ENCODE measurements around the gene PFKFB2. TPM values are rescaled to one million over a fixed set of nuclear protein-coding genes. Genes with fewer than 3 reads are reported as not detected.

Gene PFKFB2
- total RNA-seq, 4 donors from 2014 or later, result 44.6 to 150 (median 116) TPM

- no peaks in the 10 kb centered on the region for H3K9me3 ChIP-seq
- peaks cover 0 to 48% (median 5%) of the 10 kb centered on the region in 4 donors for H3K4me1 ChIP-seq
- H3K27ac ChIP-seq, result peak overlapping the region in 3 of 4 donors; percentile 62 to 97 (median 93)
- peak in 1 of 2 donors; percentile 69 for TF ChIP-seq POLR2A (IDR thresholded peaks at IDR 0.05)
- no peak for TF ChIP-seq CTCF (IDR thresholded peaks at IDR 0.05)
- H3K4me3 ChIP-seq, result no peak overlapping the region
- peak in 2 of 3 donors; percentile 69 to 80 for DNase-seq
- peaks cover 0 to 9% (median 0%) of the 10 kb centered on the region in 3 donors for H3K36me3 ChIP-seq
- H3K27me3 ChIP-seq, result no peaks in the 10 kb centered on the region
Measured at GRCh38 chr1:207024202-207025145, 28.6 kb upstream of the PFKFB2 start.

DNA sequence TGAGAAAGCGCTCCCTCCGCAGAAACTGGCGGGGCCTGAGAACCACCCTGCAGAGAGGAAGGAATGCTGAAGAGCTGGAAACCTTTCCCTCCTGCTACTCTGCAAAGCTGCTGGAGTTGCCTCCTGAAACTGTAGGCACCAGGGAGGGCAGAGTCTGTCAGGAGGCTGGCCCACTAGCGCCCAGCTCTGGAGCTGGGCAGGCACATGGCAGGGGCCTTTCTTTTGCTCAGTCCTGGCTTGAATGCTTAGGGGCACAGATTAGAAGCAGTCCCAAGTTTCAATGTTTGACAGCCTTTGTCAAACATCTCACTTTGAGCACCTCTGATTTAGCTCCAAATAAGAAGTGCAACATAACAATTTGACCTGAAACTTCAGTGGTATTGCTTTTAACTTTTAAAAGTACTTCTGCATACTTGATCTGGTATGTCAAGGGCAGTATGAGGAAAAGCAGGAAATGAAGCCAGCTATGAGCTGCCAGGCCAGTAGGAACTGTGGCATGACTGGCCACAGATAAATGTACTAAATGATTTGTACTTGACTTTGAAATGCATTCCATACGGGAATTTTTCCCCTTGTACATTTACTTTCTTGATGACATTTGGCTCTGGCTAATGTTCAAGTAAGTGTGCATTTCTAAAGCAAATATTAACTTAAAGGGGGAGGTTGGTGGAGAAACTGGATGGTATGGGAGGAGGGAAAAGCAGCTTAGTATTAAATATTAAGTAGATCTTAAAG is 27.8 kb upstream of the PFKFB2 start:
- peaks cover 0 to 51% (median 5%) of the 10 kb centered on the region in 4 donors for H3K4me1 ChIP-seq
- TF ChIP-seq CTCF (IDR thresholded peaks at IDR 0.05) (no peak), POLR2A (IDR thresholded peaks at IDR 0.05) (no peak)
- peak overlapping the region in 3 of 4 donors; percentile 62 to 97 (median 93) for H3K27ac ChIP-seq
- DNase-seq, result peak in 1 of 3 donors; percentile 57
- no peak overlapping the region for H3K4me3 ChIP-seq
- peaks cover 0 to 9% (median 0%) of the 10 kb centered on the region in 3 donors for H3K36me3 ChIP-seq
- H3K27me3 ChIP-seq, result no peaks in the 10 kb centered on the region
- no peaks in the 10 kb centered on the region for H3K9me3 ChIP-seq

GRCh38 chr1:207026104-207026534 is 27.0 kb upstream of the PFKFB2 start:
- H3K4me1 ChIP-seq, result peaks cover 0 to 46% (median 5%) of the 10 kb centered on the region in 4 donors
- H3K27me3 ChIP-seq, result no peaks in the 10 kb centered on the region
- no peak overlapping the region for H3K4me3 ChIP-seq
- H3K27ac ChIP-seq, result peak overlapping the region in 3 of 4 donors; percentile 54 to 97 (median 93)
- peaks cover 0 to 9% (median 0%) of the 10 kb centered on the region in 3 donors for H3K36me3 ChIP-seq
- TF ChIP-seq CTCF (IDR thresholded peaks at IDR 0.05) (no peak), POLR2A (IDR thresholded peaks at IDR 0.05) (no peak)
- no peak for DNase-seq
- H3K9me3 ChIP-seq, result no peaks in the 10 kb centered on the region

GRCh38 chr1:207027206-207027777 is 25.8 kb upstream of the PFKFB2 start:
- no peak for TF ChIP-seq CTCF (IDR thresholded peaks at IDR 0.05)
- TF ChIP-seq POLR2A (IDR thresholded peaks at IDR 0.05), result peak; percentile 65 to 92
- DNase-seq, result peak in 2 of 3 donors; percentile 86 to 89
- peaks cover 0 to 9% (median 0%) of the 10 kb centered on the region in 3 donors for H3K36me3 ChIP-seq
- H3K4me3 ChIP-seq, result peak overlapping the region in 2 of 4 donors; percentile 28 to 45
- peaks cover 0 to 46% (median 5%) of the 10 kb centered on the region in 4 donors for H3K4me1 ChIP-seq
- peak overlapping the region in 3 of 4 donors; percentile 76 to 97 (median 93) for H3K27ac ChIP-seq
- H3K27me3 ChIP-seq, result no peaks in the 10 kb centered on the region
- no peaks in the 10 kb centered on the region for H3K9me3 ChIP-seq

DNA sequence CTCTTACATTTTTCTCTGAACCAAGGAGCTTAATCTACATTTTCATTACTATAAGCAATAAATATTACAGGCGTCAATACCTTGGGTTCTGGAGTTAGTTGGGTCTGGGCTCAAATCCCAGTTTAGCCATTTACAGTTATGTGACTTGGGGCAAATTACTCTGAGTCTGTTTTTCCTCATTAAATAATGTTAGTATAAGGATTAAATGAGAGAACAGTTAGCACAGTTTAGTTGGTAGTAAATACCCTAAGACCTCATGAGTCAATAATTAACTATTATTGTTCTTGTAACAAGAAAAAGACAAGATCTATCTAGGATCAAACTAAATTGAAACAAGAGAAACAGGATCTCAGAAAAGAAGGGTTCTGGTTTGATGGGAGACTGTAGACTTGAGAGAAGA is 25.2 kb upstream of the PFKFB2 start:
- no peaks in the 10 kb centered on the region for H3K9me3 ChIP-seq
- peaks cover 0 to 9% (median 0%) of the 10 kb centered on the region in 3 donors for H3K36me3 ChIP-seq
- peaks cover 0 to 46% (median 5%) of the 10 kb centered on the region in 4 donors for H3K4me1 ChIP-seq
- peak overlapping the region in 2 of 4 donors; percentile 28 to 45 for H3K4me3 ChIP-seq
- H3K27me3 ChIP-seq, result no peaks in the 10 kb centered on the region
- TF ChIP-seq POLR2A (IDR thresholded peaks at IDR 0.05), result no peak
- TF ChIP-seq CTCF (IDR thresholded peaks at IDR 0.05), result no peak
- peak overlapping the region in 3 of 4 donors; percentile 76 to 97 (median 93) for H3K27ac ChIP-seq
- no peak for DNase-seq
